ENCODE data around the gene MTFP1. TPM values are rescaled to one million over a fixed set of nuclear protein-coding genes. Genes with fewer than 3 reads are reported as not detected.

Gene MTFP1
- total and polyA plus RNA-seq, 9 of the 15 experiments (the other 6 are each of a cell fraction or from before 2014, with no cell fraction given): 10.7 to 52.0 (median 30.1) TPM

DNA sequence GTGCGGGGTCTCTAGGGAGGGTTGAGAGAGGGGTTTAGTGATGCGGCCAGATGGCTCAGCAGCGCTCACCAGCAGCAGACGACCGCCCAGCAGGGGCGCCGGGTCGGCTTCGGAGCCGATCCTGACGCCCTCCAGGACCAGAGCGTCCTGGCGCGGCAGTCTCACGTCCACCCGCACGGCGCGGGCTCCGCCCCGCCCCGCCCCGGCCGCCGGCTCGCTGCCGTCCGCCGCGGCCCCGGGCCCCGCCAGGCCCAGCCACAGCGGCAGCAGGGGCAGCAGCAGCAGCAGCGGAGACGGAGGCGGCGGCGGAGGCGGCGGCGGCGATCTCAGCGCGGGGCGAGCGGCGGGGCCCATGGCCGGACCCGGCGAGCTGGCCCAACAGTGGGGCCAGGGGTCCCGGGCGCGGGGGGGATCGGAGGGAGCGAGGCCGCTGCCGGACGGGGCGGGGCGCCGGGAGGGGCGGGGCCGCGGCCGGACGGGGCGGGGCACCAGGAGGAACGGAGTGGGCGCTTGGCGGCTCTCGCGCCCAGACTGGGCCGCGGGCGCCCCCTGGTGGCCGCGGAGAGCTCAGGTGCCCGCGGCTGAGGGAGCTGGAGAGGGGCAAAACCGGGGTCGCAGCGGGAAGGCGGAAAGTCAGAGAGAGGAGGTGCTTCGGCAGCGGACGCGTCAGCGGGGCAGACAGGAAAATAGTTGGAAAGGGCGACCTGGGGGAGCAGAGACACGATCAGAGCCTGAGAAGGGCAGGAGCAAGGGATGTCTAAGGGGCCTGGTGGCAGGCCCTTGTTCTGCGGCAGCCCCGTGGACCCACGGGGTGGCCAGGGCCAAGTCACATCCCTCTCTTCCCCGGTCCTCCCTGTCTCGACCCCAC is 38.4 kb upstream of the MTFP1 start, which contains the start of gene RNF215 (continued):
- TF ChIP-seq, protein P1, sequence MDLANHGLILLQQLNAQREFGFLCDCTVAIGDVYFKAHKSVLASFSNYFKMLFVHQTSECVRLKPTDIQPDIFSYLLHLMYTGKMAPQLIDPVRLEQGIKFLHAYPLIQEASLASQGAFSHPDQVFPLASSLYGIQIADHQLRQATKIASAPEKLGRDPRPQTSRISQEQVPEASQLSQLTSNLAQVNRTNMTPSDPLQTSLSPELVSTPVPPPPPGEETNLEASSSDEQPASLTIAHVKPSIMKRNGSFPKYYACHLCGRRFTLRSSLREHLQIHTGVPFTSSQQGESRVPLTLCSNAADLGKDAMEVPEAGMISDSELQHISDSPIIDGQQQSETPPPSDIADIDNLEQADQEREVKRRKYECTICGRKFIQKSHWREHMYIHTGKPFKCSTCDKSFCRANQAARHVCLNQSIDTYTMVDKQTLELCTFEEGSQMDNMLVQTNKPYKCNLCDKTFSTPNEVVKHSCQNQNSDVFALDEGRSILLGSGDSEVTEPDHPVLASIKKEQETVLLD (IDR thresholded peaks at IDR 0.05): no peak
- TF ChIP-seq TRIM28 (IDR thresholded peaks at IDR 0.05) (no peak), JUND (IDR thresholded peaks at IDR 0.05; ENCODE audit: borderline replicate concordance, low read depth, low read length) (no peak), JUND (tag; IDR thresholded peaks at IDR 0.05; ENCODE audit: borderline replicate concordance, low read depth, low read length) (no peak), E2F3 (CRISPR knock-in tag; IDR thresholded peaks at IDR 0.05) (no peak), SMC3 (conservative IDR thresholded peaks at IDR 0.05; ENCODE audit: insufficient read depth, low read depth, low read length) (peak; percentile 81), ZBTB7A (IDR thresholded peaks at IDR 0.05; ENCODE audit: borderline replicate concordance, control insufficient read depth, low read depth, low read length) (peak; percentile 95), ARID2 (IDR thresholded peaks at IDR 0.05) (peak; percentile 38; the same call in 1 of the 2 replicates), POLR2G (IDR thresholded peaks at IDR 0.05; ENCODE audit: low read depth, low read length) (peak; percentile 57; the same call in 1 of the 2 replicates), BHLHE40 (IDR thresholded peaks at IDR 0.05; ENCODE audit: low read length) (no peak), ZBED1 (IDR thresholded peaks at IDR 0.05) (no peak), ZNF311 (CRISPR knock-in tag; IDR thresholded peaks at IDR 0.05) (no peak), BACH1 (tag; IDR thresholded peaks at IDR 0.05) (no peak), ZBTB17 (CRISPR knock-in tag; IDR thresholded peaks at IDR 0.05) (no peak), RB1 (IDR thresholded peaks at IDR 0.05; ENCODE audit: low read depth) (peak; percentile 32; the same call in 1 of the 2 replicates), FOXJ2 (tag; IDR thresholded peaks at IDR 0.05) (no peak), ZNF232 (CRISPR knock-in tag; IDR thresholded peaks at IDR 0.05) (no peak), ZZZ3 (IDR thresholded peaks at IDR 0.05) (no peak)
- TF ChIP-seq, protein P2, sequence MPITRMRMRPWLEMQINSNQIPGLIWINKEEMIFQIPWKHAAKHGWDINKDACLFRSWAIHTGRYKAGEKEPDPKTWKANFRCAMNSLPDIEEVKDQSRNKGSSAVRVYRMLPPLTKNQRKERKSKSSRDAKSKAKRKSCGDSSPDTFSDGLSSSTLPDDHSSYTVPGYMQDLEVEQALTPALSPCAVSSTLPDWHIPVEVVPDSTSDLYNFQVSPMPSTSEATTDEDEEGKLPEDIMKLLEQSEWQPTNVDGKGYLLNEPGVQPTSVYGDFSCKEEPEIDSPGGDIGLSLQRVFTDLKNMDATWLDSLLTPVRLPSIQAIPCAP (CRISPR knock-in tag; IDR thresholded peaks at IDR 0.05; ENCODE audit: borderline replicate concordance): no peak
- TF ChIP-seq, protein P3, sequence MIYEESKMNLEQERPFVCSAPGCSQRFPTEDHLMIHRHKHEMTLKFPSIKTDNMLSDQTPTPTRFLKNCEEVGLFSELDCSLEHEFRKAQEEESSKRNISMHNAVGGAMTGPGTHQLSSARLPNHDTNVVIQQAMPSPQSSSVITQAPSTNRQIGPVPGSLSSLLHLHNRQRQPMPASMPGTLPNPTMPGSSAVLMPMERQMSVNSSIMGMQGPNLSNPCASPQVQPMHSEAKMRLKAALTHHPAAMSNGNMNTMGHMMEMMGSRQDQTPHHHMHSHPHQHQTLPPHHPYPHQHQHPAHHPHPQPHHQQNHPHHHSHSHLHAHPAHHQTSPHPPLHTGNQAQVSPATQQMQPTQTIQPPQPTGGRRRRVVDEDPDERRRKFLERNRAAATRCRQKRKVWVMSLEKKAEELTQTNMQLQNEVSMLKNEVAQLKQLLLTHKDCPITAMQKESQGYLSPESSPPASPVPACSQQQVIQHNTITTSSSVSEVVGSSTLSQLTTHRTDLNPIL (CRISPR knock-in tag; IDR thresholded peaks at IDR 0.05): no peak
